Measurements from ENCODE around the gene CTNNA2.

CTNNA2 gene

GRCh38 chr2:79512442-79513401, at the start of gene CTNNA2:
Gene CTNNA2, plus strand, starts transcription at chr2:79513051.
- no peak for DNase-seq

- no peak for DNase-seq
Measured at GRCh38 chr2:79487399-79487798, 25.5 kb upstream of the CTNNA2 start.

GRCh38 chr2:79511320-79511951, 1.4 kb upstream of the CTNNA2 start:
- no peak for DNase-seq

- no peak for DNase-seq
Measured at GRCh38 chr2:79513711-79514110, 860 bp downstream of the CTNNA2 start.

- no peak for DNase-seq
Measured at GRCh38 chr2:79529636-79530035, 16.8 kb downstream of the CTNNA2 start.

GRCh38 chr2:79530443-79530842, 17.6 kb downstream of the CTNNA2 start:
- no peak for DNase-seq

- DNase-seq = no peak
Measured at GRCh38 chr2:79547568-79547967, 34.7 kb downstream of the CTNNA2 start.

- DNase-seq = no peak
Measured at GRCh38 chr2:79552653-79553052, 39.8 kb downstream of the CTNNA2 start.

- DNase-seq = no peak
Measured at GRCh38 chr2:79554899-79555298, 42.0 kb downstream of the CTNNA2 start.

GRCh38 chr2:79564065-79564464, 51.2 kb downstream of the CTNNA2 start:
- no peak for DNase-seq

- DNase-seq = no peak
Measured at GRCh38 chr2:79569048-79569447, 56.2 kb downstream of the CTNNA2 start.

GRCh38 chr2:79573895-79574674, 61.2 kb downstream of the CTNNA2 start:
- DNase-seq = no peak

- DNase-seq = no peak
Measured at GRCh38 chr2:79576451-79576850, 63.6 kb downstream of the CTNNA2 start.

GRCh38 chr2:79578952-79579351, 66.1 kb downstream of the CTNNA2 start:
- DNase-seq = no peak

- no peak for DNase-seq
Measured at GRCh38 chr2:79580175-79580574, 67.3 kb downstream of the CTNNA2 start.

- DNase-seq = no peak
Measured at GRCh38 chr2:79585701-79586433, 73.0 kb downstream of the CTNNA2 start.

GRCh38 chr2:79591281-79591680, 78.4 kb downstream of the CTNNA2 start:
- DNase-seq = no peak

GRCh38 chr2:79593237-79593867, 80.5 kb downstream of the CTNNA2 start:
- DNase-seq = no peak

- no peak for DNase-seq
Measured at GRCh38 chr2:79596403-79596802, 83.6 kb downstream of the CTNNA2 start.

GRCh38 chr2:79604748-79605147, 91.9 kb downstream of the CTNNA2 start:
- DNase-seq = no peak

- no peak for DNase-seq
Measured at GRCh38 chr2:79611448-79612016, 98.7 kb downstream of the CTNNA2 start.

GRCh38 chr2:79612999-79613398, 100.1 kb downstream of the CTNNA2 start:
- DNase-seq = no peak

All from activated CD8-positive, alpha-beta memory T cell treated with anti-CD3 and anti-CD28 coated beads, Interleukin-2, amount 50 U/mL, for 4 hours (primary cell).